GM08714 (cell line): ENCODE measurements around the gene DYRK1A.
"Not testable (repeated sequence)": the region's sequence is repeated elsewhere in the genome, so short reads cannot be mapped to it uniquely, and the experiment has no call there.

Source experiments
- H3K4me3 ChIP-seq: fragments of 200-500 bp; sonication (Bioruptor generic); 2 replicates; pipeline ENCODE4 v1.5.1; 2014; ENCODE audit warnings: mild to moderate bottlenecking, low read length, inconsistent platforms
- ZNF274 ChIP-seq: IDR thresholded peaks from 2 replicates; pipeline ENCODE4 v1.6.1; 2012; ENCODE audit warnings: mild to moderate bottlenecking, low read depth, low read length

DYRK1A gene

DNA sequence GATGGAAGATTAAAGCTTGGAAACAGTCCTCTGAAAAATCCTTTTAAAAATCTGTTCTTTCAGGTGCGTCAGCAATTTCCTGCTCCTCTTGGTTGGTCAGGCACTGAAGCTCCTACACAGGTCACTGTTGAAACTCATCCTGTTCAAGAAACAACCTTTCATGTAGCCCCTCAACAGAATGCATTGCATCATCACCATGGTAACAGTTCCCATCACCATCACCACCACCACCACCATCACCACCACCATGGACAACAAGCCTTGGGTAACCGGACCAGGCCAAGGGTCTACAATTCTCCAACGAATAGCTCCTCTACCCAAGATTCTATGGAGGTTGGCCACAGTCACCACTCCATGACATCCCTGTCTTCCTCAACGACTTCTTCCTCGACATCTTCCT, 145.3 kb downstream of the DYRK1A start:
- TF ChIP-seq ZNF274: no peak
- no peak overlapping the region for H3K4me3 ChIP-seq

GRCh38 chr21:37513383-37513782, 146.8 kb downstream of the DYRK1A start:
- TF ChIP-seq ZNF274: no peak
- H3K4me3 ChIP-seq: no peak overlapping the region

- no peak for TF ChIP-seq ZNF274
Measured at GRCh38 chr21:37514038-37514667, 147.6 kb downstream of the DYRK1A start.

DNA sequence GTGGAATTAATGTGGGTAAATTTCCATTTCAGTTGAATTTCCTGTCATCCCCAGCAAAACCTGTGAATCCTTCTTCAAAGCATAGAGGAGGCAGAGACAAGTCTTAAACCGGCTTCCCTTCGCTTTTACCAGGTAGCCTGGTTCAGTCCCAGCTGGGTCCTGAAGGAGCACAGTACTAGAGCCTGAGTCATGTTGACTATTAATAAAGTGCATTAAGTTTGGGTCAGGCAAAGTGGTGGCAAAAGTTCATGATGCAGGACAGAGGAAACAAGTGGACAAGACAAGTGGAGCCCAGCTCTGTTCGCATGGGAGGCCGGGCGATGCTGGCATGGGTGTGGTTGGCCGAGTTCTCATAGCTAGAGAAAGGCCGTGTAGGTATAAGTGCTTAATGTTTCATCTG, 150.4 kb downstream of the DYRK1A start:
- TF ChIP-seq ZNF274: no peak
- H3K4me3 ChIP-seq: no peak overlapping the region

More at GRCh38 chr21:37514038-37514667, 147.6 kb downstream of the DYRK1A start:
- no peak overlapping the region for H3K4me3 ChIP-seq

DNA sequence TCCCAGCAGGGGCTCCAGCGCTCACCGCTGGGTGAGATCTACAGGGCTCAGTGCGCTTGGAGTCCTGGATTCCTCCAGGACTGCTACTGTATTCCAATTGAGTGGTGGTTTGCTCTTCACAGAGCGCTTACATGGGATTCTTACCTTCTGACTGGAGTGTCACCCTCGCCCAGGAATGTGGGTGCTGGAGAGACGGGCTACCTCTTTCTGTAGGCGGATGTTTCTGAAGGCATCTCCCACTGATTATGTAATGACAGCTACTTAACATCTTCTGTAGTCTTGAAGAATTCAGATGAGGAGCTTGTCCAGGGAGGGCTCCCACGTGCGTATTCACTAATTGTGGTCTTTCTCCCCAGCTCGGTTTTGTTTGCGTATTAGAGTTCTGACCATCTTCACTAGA, 154.2 kb downstream of the DYRK1A start:
- H3K4me3 ChIP-seq: no peak overlapping the region
- TF ChIP-seq ZNF274: no peak

GRCh38 chr21:37521658-37522057, 155.1 kb downstream of the DYRK1A start:
- H3K4me3 ChIP-seq: no peak overlapping the region
- no peak for TF ChIP-seq ZNF274

- H3K4me3 ChIP-seq: no peak overlapping the region
- TF ChIP-seq ZNF274: no peak
Measured at GRCh38 chr21:37522641-37523295, 156.2 kb downstream of the DYRK1A start.

DNA sequence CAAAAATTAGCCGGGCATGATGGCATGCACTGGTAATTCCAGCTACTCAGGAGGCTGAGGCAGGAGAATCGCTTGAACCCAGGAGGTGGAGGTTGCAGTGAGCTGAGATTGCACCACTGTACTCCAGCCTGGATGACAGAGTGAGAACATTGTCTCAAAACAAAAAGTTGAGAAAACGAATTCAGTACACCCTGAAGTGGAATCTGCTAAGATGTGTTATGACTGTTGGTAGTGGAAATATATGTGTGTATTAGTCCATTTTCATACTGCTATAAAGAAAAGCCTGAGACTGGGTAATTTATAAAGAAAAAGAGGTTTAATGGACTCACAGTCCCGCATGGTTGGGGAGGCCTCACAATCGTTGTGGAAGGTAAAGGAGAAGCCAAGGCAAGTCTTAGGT, 158.4 kb downstream of the DYRK1A start:
- H3K4me3 ChIP-seq: not testable (repeated sequence)

DNA sequence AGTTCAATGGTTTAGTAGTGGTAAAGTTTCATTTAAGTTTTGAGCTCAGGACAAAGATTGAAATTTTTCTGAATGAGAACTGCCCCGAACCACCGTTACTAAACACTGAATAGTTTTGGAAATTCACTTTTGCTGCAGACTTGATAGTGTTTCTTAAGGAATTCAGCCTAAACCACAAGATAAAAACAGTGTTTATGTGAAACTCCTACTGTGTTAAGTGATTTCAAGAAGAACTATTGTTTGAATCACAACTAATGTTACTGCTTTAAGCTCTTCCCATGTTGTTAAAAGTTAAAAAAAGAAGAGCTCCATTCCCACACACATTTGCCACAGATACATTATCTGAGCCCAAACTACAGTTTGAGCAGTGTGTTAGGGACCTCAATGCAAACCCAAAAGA, 159.2 kb downstream of the DYRK1A start:
- no peak overlapping the region for H3K4me3 ChIP-seq
- TF ChIP-seq ZNF274: no peak

GRCh38 chr21:37527103-37527502, 160.5 kb downstream of the DYRK1A start:
- H3K4me3 ChIP-seq: no peak overlapping the region
- no peak for TF ChIP-seq ZNF274

DNA sequence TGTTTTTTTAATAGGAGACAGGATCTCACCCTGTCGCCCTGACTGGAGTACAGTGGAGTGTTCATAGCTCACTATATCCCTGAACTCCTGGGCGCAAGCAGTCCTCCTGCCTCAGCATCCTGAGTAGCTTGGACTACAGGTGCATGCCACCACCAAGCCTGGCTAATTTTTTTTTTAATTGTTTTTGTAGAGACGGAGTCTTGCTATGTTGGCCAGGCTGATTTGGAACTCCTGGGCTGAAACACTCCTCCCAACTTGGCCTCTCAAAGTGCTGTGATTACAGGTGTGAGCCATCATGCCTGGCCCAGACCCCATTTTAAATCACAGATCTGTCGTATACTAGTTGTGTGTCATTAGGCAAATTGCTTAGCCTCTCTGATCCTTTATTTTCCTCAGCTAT, 161.1 kb downstream of the DYRK1A start:
- no peak overlapping the region for H3K4me3 ChIP-seq
- TF ChIP-seq ZNF274: no peak

DNA sequence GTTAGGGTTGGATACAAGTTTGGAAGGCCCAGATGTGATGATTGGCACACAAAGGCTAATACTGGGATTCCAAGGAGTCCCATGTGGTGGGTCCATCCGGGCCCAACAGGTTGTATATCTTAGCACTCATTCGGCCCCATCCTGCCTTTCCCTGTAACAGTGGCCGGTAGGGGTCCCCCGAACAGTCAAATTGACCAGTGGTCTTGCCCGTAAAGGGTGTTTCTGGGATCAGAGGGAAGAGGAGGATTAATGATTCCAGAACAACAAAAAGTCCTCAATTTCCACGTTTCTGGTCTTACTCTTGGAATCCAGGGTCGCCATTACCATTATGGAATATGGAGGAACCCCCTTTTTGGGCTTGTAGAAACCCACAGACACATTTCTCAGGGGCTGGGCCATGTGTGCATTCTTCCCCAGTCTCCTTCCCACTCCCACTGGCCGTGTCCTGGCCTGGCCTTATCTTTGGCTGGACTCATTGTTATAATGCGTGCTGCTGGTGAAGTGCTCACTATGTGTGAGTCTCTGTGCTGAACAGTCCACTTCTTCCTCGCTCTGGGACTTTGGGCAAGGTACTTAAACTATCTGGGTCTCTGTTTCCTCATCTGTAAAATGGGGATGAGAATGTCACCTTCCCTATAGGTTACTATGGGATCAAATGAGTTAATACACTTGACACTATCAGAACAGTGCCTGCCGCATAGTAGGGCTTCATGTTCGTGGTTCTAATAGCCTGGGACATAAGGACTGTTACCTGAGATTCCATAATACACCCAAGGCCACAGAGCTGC, 161.8 kb downstream of the DYRK1A start:
- H3K4me3 ChIP-seq: no peak overlapping the region
- TF ChIP-seq ZNF274: no peak

- no peak for TF ChIP-seq ZNF274
- no peak overlapping the region for H3K4me3 ChIP-seq
Measured at GRCh38 chr21:37529649-37530048, 163.1 kb downstream of the DYRK1A start.

GRCh38 chr21:37530901-37531351, 164.4 kb downstream of the DYRK1A start:
- TF ChIP-seq ZNF274: no peak
- no peak overlapping the region for H3K4me3 ChIP-seq

GRCh38 chr21:37531431-37531932, 164.9 kb downstream of the DYRK1A start:
- no peak for TF ChIP-seq ZNF274
- H3K4me3 ChIP-seq: no peak overlapping the region
